HepG2 (cell line): Measurements from ENCODE around the gene NFATC1. TPM values are rescaled to one million over a fixed set of nuclear protein-coding genes. Genes with fewer than 3 reads are reported as not detected.

ENCODE experiments used
- ATAC-seq: fragments of 200-7000 bp; cut with Tn5 transposase; 3 replicates; pipeline ENCODE4 v1.9.1; 2020; ENCODE audit warnings: mild to moderate bottlenecking, moderate library complexity
- BruUV-seq: library from RNA; stranded (reverse); fragments of 400-500 nt; replicated peaks from 2 replicates; lab custom pipeline; 2021; lab: Mats Ljungman, UMichigan
- CTCF ChIA-PET: fragments of 300-600 bp; formaldehyde crosslinking; extraction: SDS; loops from one replicate; lab custom pipeline; 2021; ENCODE audit warnings: low total read pairs, inconsistent platforms, low intra/inter-chr PET ratio; lab: Yijun Ruan, JAX
- POLR2A ChIA-PET: fragments of 350-600 bp; sonication (Branson Sonifier 250); formaldehyde crosslinking; loops from one replicate; lab custom pipeline; 2020; ENCODE audit warnings: antibody characterized with exemption, inconsistent platforms; lab: Yijun Ruan, JAX
- DNase-seq: peaks from one replicate; pipeline ENCODE4 v3.0.0-alpha.2; 2015; ENCODE audit warnings: low spot score
- FAIRE-seq: peaks from 3 replicates; lab custom pipeline; 2011; peaks lifted over from hg19 to GRCh38; lab: Jason Lieb, UNC
- H2AFZ ChIP-seq: one replicate; pipeline ENCODE4 v1.6.1; 2011; ENCODE audit warnings: low read length, inconsistent platforms
- H3K27ac ChIP-seq: fragments of 300-600 bp; 3 replicates; pipeline ENCODE4 v1.8.0; 2011; ENCODE audit warnings: mixed run types, mild to moderate bottlenecking, mixed read lengths, low read length, inconsistent platforms; ENCODE audit not compliant: insufficient read depth; ENCODE audit errors: extremely low read length
- H3K27me3 ChIP-seq, 2 experiments: fragments of 200-600 bp in 1 of 2; 2 replicates in 1 of 2; 3 replicates in 1 of 2; pipeline versions ENCODE4 v1.6.0 to v1.8.0; 2011; ENCODE audit warnings: low read length in 2 of 2, mild to moderate bottlenecking in 2 of 2, moderate library complexity in 2 of 2, inconsistent platforms in 1 of 2; ENCODE audit not compliant: insufficient read depth in 2 of 2, control insufficient read depth in 1 of 2
- H3K36me3 ChIP-seq, 2 experiments: fragments of 200-600 bp in 1 of 2; replicated peaks in 1 of 2; 2 replicates in 1 of 2; 3 replicates in 1 of 2; pipeline versions ENCODE4 v1.5.1 to v1.8.0; 2011; ENCODE audit warnings: low read length in 2 of 2, inconsistent platforms in 1 of 2; ENCODE audit not compliant: insufficient read depth in 2 of 2, control insufficient read depth in 1 of 2
- H3K4me1 ChIP-seq: 2 replicates; pipeline ENCODE4 v1.5.1; 2012; ENCODE audit warnings: low read length, inconsistent platforms; ENCODE audit not compliant: insufficient read depth
- H3K4me2 ChIP-seq: 2 replicates; pipeline ENCODE4 v1.6.0; 2011; ENCODE audit warnings: low read depth, low read length, inconsistent platforms
- H3K4me3 ChIP-seq, 3 experiments: fragments of 200-600 bp in 1 of 3; sonication (generic), shearing (Covaris generic) in 1 of 3; replicated peaks in 1 of 3; 2 replicates each; pipeline ENCODE4 v1.5.1; 2011 to 2016; ENCODE audit warnings: low read length in 3 of 3, inconsistent platforms in 2 of 3, low read depth in 2 of 3, mild to moderate bottlenecking in 2 of 3, control low read depth in 1 of 3, mixed read lengths in 1 of 3; ENCODE audit not compliant: insufficient read depth in 1 of 3
- H3K79me2 ChIP-seq: one replicate; pipeline ENCODE4 v1.6.1; 2011; ENCODE audit warnings: low read length, inconsistent platforms; ENCODE audit not compliant: insufficient read depth
- H3K9ac ChIP-seq: 2 replicates; pipeline ENCODE4 v1.6.0; 2011; ENCODE audit warnings: mild to moderate bottlenecking, low read depth, low read length, inconsistent platforms; ENCODE audit not compliant: insufficient read depth
- H3K9me3 ChIP-seq: 2 replicates; pipeline ENCODE4 v1.5.1; 2012; ENCODE audit warnings: mild to moderate bottlenecking, low read length
- H4K20me1 ChIP-seq: 2 replicates; pipeline ENCODE4 v1.6.0; 2011; ENCODE audit warnings: inconsistent platforms, mild to moderate bottlenecking, low read length, moderate library complexity; ENCODE audit not compliant: insufficient read depth
- ATF5 ChIP-seq: sonication (generic); formaldehyde crosslinking; IDR thresholded peaks from 2 replicates; pipeline ENCODE4 v1.4.0; 2020; ENCODE audit warnings: mild to moderate bottlenecking, low read depth, missing genetic modification reagents
- GLMP ChIP-seq: sonication (generic); formaldehyde crosslinking; IDR thresholded peaks from 2 replicates; pipeline ENCODE4 v1.9.0; 2021; ENCODE audit warnings: missing genetic modification reagents, mild to moderate bottlenecking, borderline replicate concordance
- HDAC1 ChIP-seq: sonication (generic); formaldehyde crosslinking; IDR thresholded peaks from 2 replicates; pipeline ENCODE4 v1.5.1; 2020; ENCODE audit warnings: mild to moderate bottlenecking, missing genetic modification reagents
- KDM6A ChIP-seq: IDR thresholded peaks from 2 replicates; pipeline ENCODE4 v1.6.1; 2016; ENCODE audit warnings: low read depth
- NBN ChIP-seq: fragments of 450-650 bp; conservative IDR thresholded peaks from 2 replicates; pipeline ENCODE4 v1.6.1; 2017
- POGK ChIP-seq: sonication (generic); formaldehyde crosslinking; conservative IDR thresholded peaks from 2 replicates; pipeline ENCODE4 v1.8.0; 2022; ENCODE audit warnings: mild to moderate bottlenecking, moderate library complexity, missing genetic modification reagents
- POGZ ChIP-seq: sonication (generic); formaldehyde crosslinking; IDR thresholded peaks from 2 replicates; pipeline ENCODE4 v1.4.0; 2020; ENCODE audit warnings: mild to moderate bottlenecking, missing genetic modification reagents
- SKI ChIP-seq: fragments of 450-650 bp; IDR thresholded peaks from one replicate; pipeline ENCODE4 v1.6.1; 2018; ENCODE audit warnings: mild to moderate bottlenecking; ENCODE audit not compliant: partially characterized antibody
- TFE3 ChIP-seq: IDR thresholded peaks from 2 replicates; pipeline ENCODE4 v1.6.1; 2016
- ZIK1 ChIP-seq: sonication (generic); formaldehyde crosslinking; IDR thresholded peaks from 2 replicates; pipeline ENCODE4 v1.5.0; 2020; ENCODE audit warnings: mild to moderate bottlenecking, low read depth, missing genetic modification reagents, borderline replicate concordance
- ZMYM3 ChIP-seq: sonication (generic); formaldehyde crosslinking; IDR thresholded peaks from 2 replicates; pipeline ENCODE4 v1.5.1; 2020; ENCODE audit warnings: mild to moderate bottlenecking, missing genetic modification reagents
- ZNF276 ChIP-seq: sonication (generic); formaldehyde crosslinking; IDR thresholded peaks from 2 replicates; pipeline ENCODE4 v1.4.0; 2020; ENCODE audit warnings: mild to moderate bottlenecking, low read depth, missing genetic modification reagents
- ZNF350 ChIP-seq: sonication (generic); formaldehyde crosslinking; IDR thresholded peaks from 2 replicates; pipeline ENCODE4 v1.4.0; 2020; ENCODE audit warnings: mild to moderate bottlenecking, low read depth, missing genetic modification reagents, borderline replicate concordance
- ZNF576 ChIP-seq: sonication (generic); formaldehyde crosslinking; IDR thresholded peaks from 2 replicates; pipeline ENCODE4 v1.4.0; 2020; ENCODE audit warnings: mild to moderate bottlenecking, missing genetic modification reagents
- WGBS: methylation state at CpG from one replicate; pipeline ENCODE4 v1.1.6; 2017; ENCODE audit warnings: low lambda C conversion rate; 5-methylcytosine and 5-hydroxymethylcytosine counted together
- in situ Hi-C: cut with HindIII; loops from 2 replicates; pipeline ENCODE4 v1.10.0; 2017; ENCODE audit warnings: low pct_unique_long_range_greater_than_20kb; ENCODE audit not compliant: extremely low pct_ligation_motif_present
- intact Hi-C: fragments of 100-400 bp; cut with micrococcal nuclease; formaldehyde crosslinking; loops from one replicate; pipeline ENCODE4 v1.10.0; 2022; ENCODE audit not compliant: unreplicated experiment
- polyA plus RNA-seq, 8 experiments: library from polyadenylated mRNA; depleted of rRNA in 3 of 8; stranded (reverse) in 7 of 8; unstranded in 1 of 8; fragments of >200 nt; fragmentation: Illumina TruSeq in 4 of 8; extraction: Trizol in 4 of 8; gene quantifications; 2 replicates each; pipeline versions ENCODE4 v1.2.1 to v1.2.3, GENCODE V29; 2011 to 2016; ENCODE audit warnings: low read depth in 4 of 8, missing spikeins in 1 of 8, mixed read lengths in 1 of 8; ENCODE audit not compliant: insufficient read depth in 1 of 8
- total RNA-seq, 5 experiments: library from RNA; depleted of rRNA; stranded (reverse); fragments of >200 nt; fragmentation: Illumina TruSeq; extraction: Trizol; gene quantifications; 2 replicates each; pipeline ENCODE4 v1.2.3, GENCODE V29; 2016; ENCODE audit warnings: low read depth in 1 of 5

NFATC1 gene
- total and polyA plus RNA-seq, 2 of the 13 experiments (the other 11 are each of a cell fraction or from before 2014, with no cell fraction given), result not detected

- CTCF ChIA-PET, result no interaction called here
Measured at GRCh38 chr18:79406708-79407107, 11.0 kb downstream of the NFATC1 start.

More at GRCh38 chr18:79406708-79407107, 11.0 kb downstream of the NFATC1 start:
- WGBS, result 52% methylated on average over 5 of the region's 30 CpGs
- no peak for FAIRE-seq
- Histone ChIP-seq H3K27ac (no peak overlapping the region), H3K4me2 (no peak overlapping the region), H3K4me3 (no peak overlapping the region), H3K9ac (no peak overlapping the region), H4K20me1 (no peaks in the 10 kb centered on the region; the same call in 1 of the 2 replicates), H3K9me3 (no peaks in the 10 kb centered on the region), H3K4me1 (0 out of 2 replicates have a peak, but pooled peaks cover 6% of the 10 kb centered on the region), H3K79me2 (no peaks in the 10 kb centered on the region), H2AFZ (no peak overlapping the region), H3K36me3 (no peaks in the 10 kb centered on the region), H3K27me3 (peaks cover 12 to 48% of the 10 kb centered on the region in 2 experiments)
- TF ChIP-seq GLMP (CRISPR knock-in tag), result no peak
- no peak for TF ChIP-seq ZNF350 (CRISPR knock-in tag)
- TF ChIP-seq SKI, result no peak
- TF ChIP-seq ATF5 (CRISPR knock-in tag), result no peak
- TF ChIP-seq HDAC1 (CRISPR knock-in tag), result no peak
- no peak for TF ChIP-seq ZNF276
- no peak for TF ChIP-seq POGK (CRISPR knock-in tag)
- no peak for TF ChIP-seq POGZ
- no peak for TF ChIP-seq ZMYM3 (CRISPR knock-in tag)
- TF ChIP-seq TFE3 (CRISPR knock-in tag), result no peak
- no peak for TF ChIP-seq ZIK1 (CRISPR knock-in tag)
- no peak for TF ChIP-seq NBN
- TF ChIP-seq ZNF576, result no peak
- no peak for TF ChIP-seq KDM6A
- POLR2A ChIA-PET, result no interaction called here
- no peak for ATAC-seq
- intact Hi-C loops, result no loop called here
- DNase-seq, result no peak
- in situ Hi-C loops, result no loop called here
- no TSS peak for BruUV-seq
